ENCODE measurements around the gene CHTOP.

Gene CHTOP

GRCh38 chr1:153597206-153597605 lies 36.7 kb upstream of the CHTOP start:
- no peak for TF ChIP-seq CTCF (IDR thresholded peaks at IDR 0.05; ENCODE audit: extremely low read depth, missing control alignments)
- no peak for DNase-seq (ENCODE audit: low spot score)

GRCh38 chr1:153598309-153599172 lies 35.3 kb upstream of the CHTOP start:
- peak; percentile 87 for DNase-seq (ENCODE audit: low spot score)
- no peak for TF ChIP-seq CTCF (IDR thresholded peaks at IDR 0.05; ENCODE audit: extremely low read depth, missing control alignments)

GRCh38 chr1:153599847-153600246 lies 34.0 kb upstream of the CHTOP start:
- TF ChIP-seq CTCF (IDR thresholded peaks at IDR 0.05; ENCODE audit: extremely low read depth, missing control alignments), result no peak
- no peak for DNase-seq (ENCODE audit: low spot score)

GRCh38 chr1:153602749-153603148 lies 31.1 kb upstream of the CHTOP start:
- no peak for DNase-seq (ENCODE audit: low spot score)
- TF ChIP-seq CTCF (IDR thresholded peaks at IDR 0.05; ENCODE audit: extremely low read depth, missing control alignments), result no peak

- no peak for TF ChIP-seq CTCF (IDR thresholded peaks at IDR 0.05; ENCODE audit: extremely low read depth, missing control alignments)
- DNase-seq (ENCODE audit: low spot score), result no peak
Observed at GRCh38 chr1:153606194-153606593, 27.7 kb upstream of the CHTOP start.

- no peak for TF ChIP-seq CTCF (IDR thresholded peaks at IDR 0.05; ENCODE audit: extremely low read depth, missing control alignments)
Observed at GRCh38 chr1:153607381-153607780, 26.5 kb upstream of the CHTOP start.

GRCh38 chr1:153608089-153608682 lies 25.7 kb upstream of the CHTOP start:
- no peak for DNase-seq (ENCODE audit: low spot score)
- TF ChIP-seq CTCF (IDR thresholded peaks at IDR 0.05; ENCODE audit: extremely low read depth, missing control alignments), result no peak

More at GRCh38 chr1:153607381-153607780, 26.5 kb upstream of the CHTOP start:
- no peak for DNase-seq (ENCODE audit: low spot score)
